Thoracic aorta (tissue), 2 donors: ENCODE results near the gene IDH3B. TPM values are rescaled to one million over a fixed set of nuclear protein-coding genes. Genes with fewer than 3 reads are reported as not detected.

Experiments
- ATAC-seq: fragments of 150-250 bp; one replicate; pipeline ENCODE4 v1.8.0; 2017; ENCODE audit warnings: low read depth; ENCODE audit not compliant: insufficient number of reproducible peaks, low FRiP score
- DNase-seq: peaks from one replicate; pipeline ENCODE4 v3.0.0-alpha.2; 2020; ENCODE audit warnings: low spot score
- H3K27ac ChIP-seq, 2 donors: fragments of 200-600 bp; sonication (generic); 1 replicate in 1 of 2; 2 replicates in 1 of 2; pipeline ENCODE4 v1.5.1; 2016; ENCODE audit warnings: mild to moderate bottlenecking in 2 of 2, moderate library complexity in 2 of 2
- H3K27me3 ChIP-seq: fragments of 200-600 bp; sonication (generic); replicated peaks from 2 replicates; pipeline ENCODE4 v1.6.0; 2016; ENCODE audit warnings: mild to moderate bottlenecking; ENCODE audit not compliant: insufficient read depth
- H3K36me3 ChIP-seq: fragments of 200-600 bp; sonication (generic); one replicate; pipeline ENCODE4 v1.5.1; 2016
- H3K4me1 ChIP-seq, 2 donors: fragments of 200-600 bp; sonication (generic); 1 replicate in 1 of 2; 2 replicates in 1 of 2; pipeline versions ENCODE4 v1.5.1 to v1.6.0; 2016; ENCODE audit warnings: low read depth in 2 of 2, mild to moderate bottlenecking in 1 of 2; ENCODE audit not compliant: control insufficient read depth in 1 of 2
- H3K4me3 ChIP-seq: fragments of 200-600 bp; sonication (generic); 2 replicates; pipeline ENCODE4 v1.5.1; 2016; ENCODE audit warnings: mild to moderate bottlenecking
- H3K9me3 ChIP-seq: fragments of 200-600 bp; sonication (generic); 2 replicates; pipeline ENCODE4 v1.5.1; 2016
- total RNA-seq, 2 donors: library from RNA; depleted of rRNA; stranded (reverse); fragments of >200 nt; gene quantifications; one replicate each; pipeline versions ENCODE4 v1.1.0 to v1.2.3, GENCODE V29; 2016
- TF ChIP-seq, protein P1 (sequence below): fragments of 200-600 bp; sonication (generic); IDR thresholded peaks from one replicate; pipeline ENCODE4 v1.5.1; 2019; ENCODE audit warnings: antibody characterized with exemption

Gene IDH3B
- total RNA-seq, 2 donors from 2014 or later, result 94.5 to 95.3 TPM

DNA sequence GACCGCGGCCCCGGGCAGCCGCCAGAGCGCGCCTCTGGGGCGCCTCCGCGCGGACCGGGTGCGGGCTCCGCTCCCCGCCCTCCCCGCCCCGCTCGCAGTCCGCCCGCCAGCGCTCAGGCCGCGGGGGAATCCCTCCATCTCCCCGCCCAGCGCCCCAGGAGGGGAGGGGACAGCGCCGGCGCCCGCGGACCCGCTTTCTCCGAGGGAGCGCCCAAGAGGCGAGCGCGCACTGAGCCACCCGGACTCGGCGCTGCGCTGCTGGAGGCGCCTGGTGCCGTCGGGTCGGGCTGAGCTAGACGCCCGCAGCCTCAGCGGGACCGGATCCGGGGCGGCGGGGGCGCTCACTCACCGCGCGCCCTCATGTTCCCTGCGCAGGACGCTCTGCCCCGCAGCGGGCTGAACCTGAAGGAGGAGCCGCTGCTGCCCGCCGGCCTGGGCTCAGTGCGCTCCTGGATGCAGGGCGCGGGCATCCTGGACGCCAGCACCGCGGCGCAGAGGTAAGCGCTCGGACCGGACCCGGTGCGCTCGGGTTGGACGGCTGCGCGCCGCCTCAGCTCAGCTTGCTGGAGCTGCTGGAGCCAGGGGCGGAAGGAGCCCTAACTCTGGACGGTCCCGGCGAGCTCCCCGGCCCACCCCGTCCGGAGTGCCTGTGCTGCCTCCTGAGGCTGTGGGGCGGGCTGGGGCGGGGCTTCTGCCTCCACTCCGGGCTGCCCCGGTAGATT, 29.4 kb upstream of the IDH3B start:
- ATAC-seq, result no peak
- TF ChIP-seq, protein P1, sequence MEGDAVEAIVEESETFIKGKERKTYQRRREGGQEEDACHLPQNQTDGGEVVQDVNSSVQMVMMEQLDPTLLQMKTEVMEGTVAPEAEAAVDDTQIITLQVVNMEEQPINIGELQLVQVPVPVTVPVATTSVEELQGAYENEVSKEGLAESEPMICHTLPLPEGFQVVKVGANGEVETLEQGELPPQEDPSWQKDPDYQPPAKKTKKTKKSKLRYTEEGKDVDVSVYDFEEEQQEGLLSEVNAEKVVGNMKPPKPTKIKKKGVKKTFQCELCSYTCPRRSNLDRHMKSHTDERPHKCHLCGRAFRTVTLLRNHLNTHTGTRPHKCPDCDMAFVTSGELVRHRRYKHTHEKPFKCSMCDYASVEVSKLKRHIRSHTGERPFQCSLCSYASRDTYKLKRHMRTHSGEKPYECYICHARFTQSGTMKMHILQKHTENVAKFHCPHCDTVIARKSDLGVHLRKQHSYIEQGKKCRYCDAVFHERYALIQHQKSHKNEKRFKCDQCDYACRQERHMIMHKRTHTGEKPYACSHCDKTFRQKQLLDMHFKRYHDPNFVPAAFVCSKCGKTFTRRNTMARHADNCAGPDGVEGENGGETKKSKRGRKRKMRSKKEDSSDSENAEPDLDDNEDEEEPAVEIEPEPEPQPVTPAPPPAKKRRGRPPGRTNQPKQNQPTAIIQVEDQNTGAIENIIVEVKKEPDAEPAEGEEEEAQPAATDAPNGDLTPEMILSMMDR, result no peak
- no peak overlapping the region for H3K27ac ChIP-seq

DNA sequence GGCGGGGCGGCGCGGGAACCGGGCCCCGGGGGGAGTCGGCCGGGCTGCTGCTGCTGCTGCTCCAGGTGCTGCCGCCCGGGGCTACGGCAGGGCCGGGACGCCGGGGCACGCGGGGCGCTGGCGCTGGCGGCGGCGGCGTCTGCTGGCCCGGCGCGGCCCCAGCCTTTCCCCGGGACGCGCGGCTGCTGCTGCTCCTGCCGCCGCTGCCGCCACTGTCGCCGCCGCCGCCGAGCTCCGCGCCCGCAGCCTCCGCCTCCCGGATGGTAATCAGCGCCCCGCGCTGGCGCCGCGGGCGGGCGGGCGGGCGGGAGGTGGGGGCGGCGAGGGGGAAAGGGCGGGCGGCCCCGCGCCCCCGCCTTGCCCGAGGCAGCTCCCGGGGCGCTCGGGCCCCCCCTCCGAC, 28.9 kb upstream of the IDH3B start:
- ATAC-seq, result no peak
- no peaks in the 10 kb centered on the region for H3K9me3 ChIP-seq
- DNase-seq, result no peak
- no peak overlapping the region for H3K27ac ChIP-seq
- TF ChIP-seq, protein P1, result no peak
- peak overlapping the region; percentile 70 for H3K4me3 ChIP-seq
- H3K27me3 ChIP-seq, result no peaks in the 10 kb centered on the region
- H3K36me3 ChIP-seq, result no peaks in the 10 kb centered on the region
- H3K4me1 ChIP-seq, result peaks cover 3 to 18% of the 10 kb centered on the region in 2 donors

More for the DNA sequence above, 29.4 kb upstream of the IDH3B start:
- Histone ChIP-seq H3K9me3 (no peaks in the 10 kb centered on the region), H3K27me3 (no peaks in the 10 kb centered on the region), H3K36me3 (no peaks in the 10 kb centered on the region), H3K4me1 (peaks cover 3 to 18% of the 10 kb centered on the region in 2 donors), H3K4me3 (peak overlapping the region; percentile 70)
- DNase-seq, result no peak

DNA sequence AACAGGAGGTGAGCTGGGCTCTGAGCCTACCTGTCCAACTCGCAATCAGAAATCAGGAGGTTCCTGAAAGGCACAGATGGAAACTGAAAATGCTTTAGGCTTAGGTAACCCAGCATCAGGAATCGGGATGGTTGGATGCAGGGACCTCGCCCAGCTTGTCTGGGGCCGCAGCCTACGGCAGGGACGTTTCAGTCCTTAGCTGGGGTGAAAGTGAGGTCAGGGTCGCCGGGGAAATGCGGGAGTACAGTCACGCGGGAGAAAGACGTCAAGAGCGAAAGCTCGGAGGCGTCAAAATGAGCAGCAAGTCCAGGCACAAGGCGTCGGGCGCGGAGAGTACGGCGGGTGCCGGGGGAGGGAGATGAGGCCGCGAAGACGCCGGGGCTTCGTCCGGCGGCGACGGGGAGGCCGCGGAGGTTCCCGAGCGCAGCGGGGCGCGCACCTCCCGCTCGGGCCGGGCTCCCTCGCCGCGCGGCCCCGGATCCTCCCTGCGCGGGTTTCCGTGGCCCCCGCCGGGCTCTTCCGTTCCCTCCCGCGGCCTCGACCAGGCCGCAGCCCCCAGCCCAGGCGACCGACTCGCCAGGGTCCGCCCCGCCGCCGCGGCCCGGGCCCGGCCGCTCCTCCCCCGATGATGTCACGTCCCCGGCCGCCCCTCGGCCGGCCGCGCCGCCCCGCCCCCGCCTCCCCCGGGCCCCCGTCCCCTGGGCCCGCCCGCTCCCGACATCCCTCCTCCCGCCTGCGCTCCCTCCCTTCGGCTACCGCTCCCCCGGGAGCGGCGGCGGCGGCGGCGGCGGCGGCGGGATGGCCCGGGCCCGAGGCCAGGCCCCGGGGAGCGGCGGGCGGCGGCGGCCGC, 28.2 kb upstream of the IDH3B start, which contains the start of gene EBF4:
Gene EBF4 (plus strand): TSS at position 745 of the 850 bp plus-strand sequence. CDS start 866 bp downstream, outside the sequence.
- Histone ChIP-seq H3K27me3 (no peaks in the 10 kb centered on the region), H3K4me1 (peaks cover 3 to 18% of the 10 kb centered on the region in 2 donors), H3K4me3 (peak within 1 kb of the TSS; percentile 83), H3K27ac (peak within 1 kb of the TSS; percentile 62 to 76), H3K36me3 (no peaks in the 10 kb centered on the region), H3K9me3 (no peaks in the 10 kb centered on the region)
- DNase-seq, result no peak
- TF ChIP-seq, protein P1, result no peak
- peak; percentile 45 for ATAC-seq

DNA sequence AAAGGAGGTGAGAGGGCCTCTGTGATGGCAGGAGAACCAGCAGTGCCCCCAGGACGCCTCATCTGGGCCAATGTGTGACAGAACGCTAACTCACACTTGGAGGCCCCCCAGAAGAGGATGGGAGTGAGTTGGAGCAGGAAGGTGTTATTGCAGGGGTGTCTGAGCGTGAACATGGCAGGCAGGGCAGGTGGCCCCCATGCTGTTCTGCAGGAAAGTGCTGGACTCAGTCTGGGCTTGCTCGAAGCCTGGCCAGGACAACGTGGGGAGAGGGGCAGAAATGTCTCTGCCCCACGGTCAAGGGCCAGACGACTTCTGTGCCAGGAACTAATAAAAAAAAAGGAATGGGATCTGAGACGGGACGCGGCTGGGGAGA, 27.6 kb upstream of the IDH3B start:
- Histone ChIP-seq H3K27me3 (no peaks in the 10 kb centered on the region), H3K9me3 (no peaks in the 10 kb centered on the region), H3K27ac (peak overlapping the region; percentile 62 to 76), H3K4me1 (peaks cover 3 to 18% of the 10 kb centered on the region in 2 donors), H3K36me3 (no peaks in the 10 kb centered on the region), H3K4me3 (peak overlapping the region; percentile 83)
- ATAC-seq (no peak), DNase-seq (no peak)
- TF ChIP-seq, protein P1, result no peak

DNA sequence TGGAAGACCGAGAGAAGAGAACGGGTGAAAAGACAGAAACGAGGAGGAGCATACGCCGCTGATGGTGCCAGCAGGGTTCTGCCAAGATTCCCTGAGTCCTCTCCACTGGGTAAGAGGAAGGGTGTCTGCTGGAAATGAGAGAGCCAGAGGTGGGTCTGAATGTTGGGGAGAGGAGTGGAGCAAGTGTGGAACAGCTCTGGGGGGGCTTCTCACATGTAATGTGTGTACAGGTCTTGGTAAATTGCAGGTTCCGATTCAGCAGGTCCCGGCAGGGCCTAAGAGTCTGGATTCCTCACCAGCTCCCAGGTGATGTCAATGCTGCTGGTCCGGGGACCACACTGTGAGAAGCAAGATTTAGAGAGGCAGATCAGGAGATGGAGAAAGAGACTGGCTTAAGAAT, 27.1 kb upstream of the IDH3B start:
- no peaks in the 10 kb centered on the region for H3K9me3 ChIP-seq
- no peak overlapping the region for H3K4me3 ChIP-seq
- DNase-seq (no peak), ATAC-seq (no peak)
- H3K4me1 ChIP-seq, result peaks cover 3 to 18% of the 10 kb centered on the region in 2 donors
- no peak overlapping the region for H3K27ac ChIP-seq
- TF ChIP-seq, protein P1, result no peak
- H3K27me3 ChIP-seq, result no peaks in the 10 kb centered on the region
- H3K36me3 ChIP-seq, result no peaks in the 10 kb centered on the region
